Measurements from ENCODE around the gene ANP32B.

Gene ANP32B

GRCh38 chr9:98010445-98010844 lies 27.3 kb downstream of the ANP32B start:
- peaks cover 82% of the 10 kb centered on the region for H3K36me3 ChIP-seq
- H3K27ac ChIP-seq = peak overlapping the region; percentile 54

GRCh38 chr9:98011122-98011521 lies 28.0 kb downstream of the ANP32B start:
- no peak overlapping the region for H3K4me3 ChIP-seq (ENCODE audit: low read depth in 1 of 2, low read length in 1 of 2)
- no peaks in the 10 kb centered on the region for H3K9me3 ChIP-seq
- H3K27me3 ChIP-seq = no peaks in the 10 kb centered on the region
- peaks cover 82% of the 10 kb centered on the region for H3K36me3 ChIP-seq
- peak overlapping the region; percentile 2 for H3K27ac ChIP-seq
- TF ChIP-seq, protein P1, sequence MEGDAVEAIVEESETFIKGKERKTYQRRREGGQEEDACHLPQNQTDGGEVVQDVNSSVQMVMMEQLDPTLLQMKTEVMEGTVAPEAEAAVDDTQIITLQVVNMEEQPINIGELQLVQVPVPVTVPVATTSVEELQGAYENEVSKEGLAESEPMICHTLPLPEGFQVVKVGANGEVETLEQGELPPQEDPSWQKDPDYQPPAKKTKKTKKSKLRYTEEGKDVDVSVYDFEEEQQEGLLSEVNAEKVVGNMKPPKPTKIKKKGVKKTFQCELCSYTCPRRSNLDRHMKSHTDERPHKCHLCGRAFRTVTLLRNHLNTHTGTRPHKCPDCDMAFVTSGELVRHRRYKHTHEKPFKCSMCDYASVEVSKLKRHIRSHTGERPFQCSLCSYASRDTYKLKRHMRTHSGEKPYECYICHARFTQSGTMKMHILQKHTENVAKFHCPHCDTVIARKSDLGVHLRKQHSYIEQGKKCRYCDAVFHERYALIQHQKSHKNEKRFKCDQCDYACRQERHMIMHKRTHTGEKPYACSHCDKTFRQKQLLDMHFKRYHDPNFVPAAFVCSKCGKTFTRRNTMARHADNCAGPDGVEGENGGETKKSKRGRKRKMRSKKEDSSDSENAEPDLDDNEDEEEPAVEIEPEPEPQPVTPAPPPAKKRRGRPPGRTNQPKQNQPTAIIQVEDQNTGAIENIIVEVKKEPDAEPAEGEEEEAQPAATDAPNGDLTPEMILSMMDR (IDR thresholded peaks at IDR 0.05) = no peak
- peaks cover 6 to 14% of the 10 kb centered on the region in 2 experiments for H3K4me1 ChIP-seq (ENCODE audit: control insufficient read depth in 1 of 2, insufficient read depth in 1 of 2, low read depth in 1 of 2, low read length in 1 of 2)

More at GRCh38 chr9:98010445-98010844, 27.3 kb downstream of the ANP32B start:
- no peak overlapping the region for H3K4me3 ChIP-seq (ENCODE audit: low read depth in 1 of 2, low read length in 1 of 2)
- H3K9me3 ChIP-seq = no peaks in the 10 kb centered on the region
- no peaks in the 10 kb centered on the region for H3K27me3 ChIP-seq
- TF ChIP-seq, protein P1 (IDR thresholded peaks at IDR 0.05) = no peak
- H3K4me1 ChIP-seq (ENCODE audit: control insufficient read depth in 1 of 2, insufficient read depth in 1 of 2, low read depth in 1 of 2, low read length in 1 of 2) = peaks cover 6 to 14% of the 10 kb centered on the region in 2 experiments

DNA sequence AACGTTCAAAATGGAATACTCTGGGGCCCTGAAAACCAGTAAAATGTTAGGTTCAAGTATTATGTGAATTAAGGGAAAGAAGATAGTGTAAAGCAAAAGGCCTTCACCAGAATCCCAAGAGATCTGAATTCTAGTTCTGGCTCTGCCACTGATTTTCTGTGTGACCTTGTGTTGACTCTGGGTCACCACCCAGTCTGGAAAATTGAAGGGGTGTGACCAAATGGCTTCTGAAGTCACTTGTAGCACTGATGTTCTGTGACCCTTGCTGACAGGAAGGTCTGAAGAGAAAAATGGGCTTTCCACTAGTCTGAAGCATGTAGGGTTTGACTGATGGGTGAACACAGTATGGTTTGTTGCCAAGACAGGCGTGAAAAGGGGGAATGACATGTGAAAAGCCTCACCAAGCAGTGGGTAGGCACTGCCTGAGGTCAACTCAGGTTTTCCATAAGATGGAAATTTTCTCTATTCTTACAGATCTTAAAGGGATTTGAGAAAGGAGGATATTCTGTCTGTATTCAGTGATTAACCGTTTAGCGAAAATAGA lies 33.1 kb downstream of the ANP32B start:
- TF ChIP-seq, protein P1 (IDR thresholded peaks at IDR 0.05) = no peak
- Histone ChIP-seq H3K27ac (no peak overlapping the region), H3K36me3 (peaks cover 91% of the 10 kb centered on the region), H3K4me3 (ENCODE audit: low read depth in 1 of 2, low read length in 1 of 2) (no peak overlapping the region), H3K9me3 (no peaks in the 10 kb centered on the region), H3K4me1 (ENCODE audit: control insufficient read depth in 1 of 2, insufficient read depth in 1 of 2, low read depth in 1 of 2, low read length in 1 of 2) (no peaks in the 10 kb centered on the region), H3K27me3 (no peaks in the 10 kb centered on the region)

- Histone ChIP-seq H3K9me3 (no peaks in the 10 kb centered on the region), H3K27ac (no peak overlapping the region), H3K4me1 (ENCODE audit: control insufficient read depth in 1 of 2, insufficient read depth in 1 of 2, low read depth in 1 of 2, low read length in 1 of 2) (no peaks in the 10 kb centered on the region), H3K4me3 (ENCODE audit: low read depth in 1 of 2, low read length in 1 of 2) (no peak overlapping the region), H3K36me3 (peaks cover 88% of the 10 kb centered on the region), H3K27me3 (no peaks in the 10 kb centered on the region)
- TF ChIP-seq, protein P1 (IDR thresholded peaks at IDR 0.05) = no peak
Observed at GRCh38 chr9:98017306-98017705, 34.2 kb downstream of the ANP32B start.

DNA sequence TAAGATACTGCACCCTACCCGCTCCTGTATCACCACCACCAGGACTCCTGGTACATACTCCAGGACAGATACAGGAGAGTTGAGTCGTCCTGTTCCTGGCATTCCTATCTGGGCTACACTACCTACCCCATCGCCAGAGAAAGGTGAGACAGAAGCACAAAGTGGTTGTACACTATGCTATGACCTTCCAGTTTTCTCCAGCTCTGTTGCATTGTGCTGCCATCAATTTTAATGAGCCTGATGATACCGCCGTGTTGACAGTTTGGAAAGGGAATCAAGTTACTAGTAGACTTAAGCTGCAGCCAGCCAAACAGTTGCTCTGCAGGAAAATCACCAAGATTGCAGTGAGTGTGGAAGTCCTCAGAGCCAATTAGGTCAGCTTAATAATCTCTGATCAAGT lies 35.2 kb downstream of the ANP32B start:
- Histone ChIP-seq H3K4me1 (ENCODE audit: control insufficient read depth in 1 of 2, insufficient read depth in 1 of 2, low read depth in 1 of 2, low read length in 1 of 2) (no peaks in the 10 kb centered on the region), H3K27ac (no peak overlapping the region), H3K9me3 (no peaks in the 10 kb centered on the region), H3K27me3 (no peaks in the 10 kb centered on the region), H3K36me3 (peaks cover 77% of the 10 kb centered on the region), H3K4me3 (ENCODE audit: low read depth in 1 of 2, low read length in 1 of 2) (no peak overlapping the region)
- TF ChIP-seq, protein P1 (IDR thresholded peaks at IDR 0.05) = no peak
